HG03575 (cell line): ENCODE measurements around the gene FBLN5.

Experiments used
- ATAC-seq: cut with Tn5 transposase; IDR thresholded peaks from one replicate; pipeline ENCODE4 v1.9.1; 2021; ENCODE audit not compliant: unreplicated experiment, insufficient number of reproducible peaks, low FRiP score; ENCODE audit errors: extremely low read depth

The FBLN5 gene

DNA sequence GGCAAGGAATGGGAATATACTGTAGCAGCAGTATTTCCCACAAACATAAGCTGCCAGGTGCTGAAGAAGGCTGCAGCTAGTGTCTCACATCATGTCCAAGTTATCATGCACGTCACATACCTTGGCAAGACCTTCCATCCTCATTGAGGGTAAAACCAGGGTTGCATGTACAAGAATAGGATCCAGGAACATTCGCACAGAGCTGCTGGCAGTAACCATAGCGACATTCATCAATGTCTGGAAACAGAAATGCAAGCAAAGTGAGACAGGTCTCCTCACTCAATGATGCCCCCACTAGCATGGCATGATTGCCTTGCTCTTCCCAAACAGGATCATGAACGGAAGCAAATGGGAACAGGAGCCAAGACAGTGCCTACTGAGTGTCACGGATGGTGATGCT is 56.4 kb downstream of the FBLN5 start:
- no peak for ATAC-seq

DNA sequence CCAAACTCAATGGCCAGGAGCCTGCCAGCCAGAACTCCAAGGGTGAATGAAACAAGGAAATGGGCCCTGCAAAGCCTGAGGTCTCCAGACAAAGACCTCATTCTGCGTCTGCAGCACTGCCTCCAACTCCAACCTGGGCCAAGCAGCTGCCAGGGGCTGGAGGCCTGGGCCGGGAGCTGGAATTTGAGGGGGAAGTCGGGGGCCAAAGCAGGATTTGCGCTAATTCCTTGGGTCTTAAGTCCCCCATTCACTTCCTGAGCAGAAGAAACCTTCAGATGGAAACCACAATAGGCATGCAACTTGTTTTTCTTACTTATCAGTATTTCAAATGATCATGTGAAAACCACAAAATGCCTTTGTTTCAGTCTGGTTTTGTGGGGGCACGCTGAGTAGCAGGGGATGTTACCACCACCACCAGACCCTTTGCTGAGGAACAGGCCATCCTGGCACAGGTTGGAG is 57.2 kb downstream of the FBLN5 start:
- ATAC-seq: no peak

DNA sequence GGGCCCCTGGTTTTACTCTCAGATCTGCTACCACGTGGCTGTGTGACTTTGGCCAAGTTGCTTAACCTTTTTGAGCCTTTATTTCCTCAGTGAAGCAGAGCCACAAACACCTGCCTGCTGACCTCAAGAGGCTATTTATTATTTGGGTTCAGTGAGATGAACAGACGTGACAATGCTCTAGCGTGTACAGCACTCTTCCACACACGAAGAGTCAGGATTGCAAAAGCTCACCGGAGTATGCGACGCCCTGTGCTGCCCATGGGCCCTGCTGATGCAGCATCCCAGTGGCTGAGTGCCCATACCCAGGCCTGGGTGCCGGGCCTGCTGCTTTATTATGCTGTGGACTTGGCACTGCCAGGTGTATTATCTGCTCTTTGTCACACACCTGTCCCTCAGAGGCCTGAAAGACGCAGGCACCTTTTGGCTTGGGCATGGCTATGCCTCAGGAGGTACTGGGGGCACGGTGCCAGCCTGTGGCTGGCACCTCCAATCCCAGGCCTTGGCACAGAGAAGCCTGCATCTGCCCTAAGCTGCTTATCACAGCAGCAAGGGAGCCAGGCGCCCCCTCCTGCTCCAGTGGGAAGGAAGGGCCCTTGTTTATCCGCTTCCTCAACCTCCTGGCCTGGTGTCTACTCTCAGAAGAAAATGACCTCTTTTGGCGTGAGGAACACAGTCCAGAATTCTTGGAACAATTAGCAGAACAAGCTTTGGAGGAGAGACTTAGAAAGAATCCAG is 57.9 kb downstream of the FBLN5 start:
- no peak for ATAC-seq

DNA sequence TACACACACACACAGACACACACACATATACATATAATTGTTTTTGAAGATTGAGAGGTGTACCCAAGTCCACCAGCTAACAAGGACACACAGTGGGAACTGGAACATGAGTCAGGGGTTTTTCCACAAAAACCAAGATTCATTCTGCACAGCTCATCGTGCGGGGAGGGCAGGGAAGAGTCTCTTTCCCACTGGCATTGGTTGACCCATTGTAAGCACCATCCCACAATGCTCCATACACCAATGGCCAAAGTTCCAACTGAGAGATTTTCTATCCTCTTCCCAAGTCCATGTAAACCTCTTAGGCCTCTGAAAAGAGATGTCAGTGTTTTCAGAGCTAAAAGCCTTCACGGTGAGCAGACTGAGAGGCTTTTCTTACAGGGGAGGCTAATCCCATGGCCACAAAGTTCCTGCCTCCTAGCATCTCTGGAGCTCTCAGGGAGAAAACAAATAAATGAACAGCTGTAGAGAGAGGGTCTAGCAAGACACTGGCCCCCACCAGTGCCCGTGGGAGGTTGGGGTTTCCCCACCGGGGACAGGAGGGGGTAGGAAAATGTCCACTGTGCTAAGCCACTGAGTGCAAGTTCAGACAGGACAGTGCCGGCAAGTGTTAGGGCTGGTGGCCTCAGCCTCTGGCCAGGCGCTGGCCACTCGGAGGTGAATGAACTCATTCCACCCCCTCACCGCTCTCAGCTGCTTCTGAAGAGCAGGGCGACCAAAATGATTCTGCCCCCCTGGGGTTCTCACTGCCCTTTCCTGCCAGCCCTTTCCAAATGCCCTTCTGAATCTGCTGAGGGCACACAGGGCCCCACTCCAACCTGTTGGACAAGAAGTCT is 58.6 kb downstream of the FBLN5 start:
- ATAC-seq: no peak

DNA sequence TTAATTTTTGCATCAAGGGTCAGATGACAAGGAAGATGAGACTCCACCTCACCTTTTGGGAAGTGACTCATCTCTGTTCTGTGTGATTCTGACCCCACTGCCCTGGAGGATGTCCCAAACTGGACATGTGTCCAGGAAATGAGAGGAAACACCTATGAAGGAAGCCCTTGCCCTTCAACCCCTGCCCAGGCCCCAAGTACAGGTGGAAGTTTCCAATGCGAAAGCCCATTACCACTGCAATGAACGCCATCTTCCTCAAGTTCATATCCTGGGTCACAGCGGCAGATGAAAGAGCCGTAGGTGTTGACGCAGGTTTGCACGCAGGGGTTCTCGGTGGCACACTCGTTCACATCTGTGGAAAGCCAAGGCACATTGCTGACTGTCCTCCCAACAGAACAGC is 60.5 kb downstream of the FBLN5 start:
- ATAC-seq: no peak

DNA sequence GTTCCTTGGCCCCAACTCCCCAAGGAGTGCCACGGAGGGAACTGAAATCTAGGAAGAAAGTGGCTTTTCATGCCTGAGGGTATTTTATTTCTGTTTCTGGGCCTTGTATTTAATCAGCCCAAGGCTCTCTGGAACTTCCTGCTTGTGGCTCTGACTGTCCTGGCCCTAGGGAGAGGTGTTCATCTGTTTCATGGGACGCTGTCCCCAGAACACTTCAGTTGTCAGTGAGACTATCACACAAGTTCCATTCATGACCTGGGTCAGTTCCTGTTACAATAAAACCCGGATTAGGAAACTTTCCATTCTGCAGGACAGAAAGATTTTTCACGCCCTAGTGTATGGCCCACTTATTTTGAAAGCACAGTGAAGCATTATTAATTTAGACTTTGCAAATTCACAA is 61.7 kb downstream of the FBLN5 start:
- ATAC-seq: no peak

DNA sequence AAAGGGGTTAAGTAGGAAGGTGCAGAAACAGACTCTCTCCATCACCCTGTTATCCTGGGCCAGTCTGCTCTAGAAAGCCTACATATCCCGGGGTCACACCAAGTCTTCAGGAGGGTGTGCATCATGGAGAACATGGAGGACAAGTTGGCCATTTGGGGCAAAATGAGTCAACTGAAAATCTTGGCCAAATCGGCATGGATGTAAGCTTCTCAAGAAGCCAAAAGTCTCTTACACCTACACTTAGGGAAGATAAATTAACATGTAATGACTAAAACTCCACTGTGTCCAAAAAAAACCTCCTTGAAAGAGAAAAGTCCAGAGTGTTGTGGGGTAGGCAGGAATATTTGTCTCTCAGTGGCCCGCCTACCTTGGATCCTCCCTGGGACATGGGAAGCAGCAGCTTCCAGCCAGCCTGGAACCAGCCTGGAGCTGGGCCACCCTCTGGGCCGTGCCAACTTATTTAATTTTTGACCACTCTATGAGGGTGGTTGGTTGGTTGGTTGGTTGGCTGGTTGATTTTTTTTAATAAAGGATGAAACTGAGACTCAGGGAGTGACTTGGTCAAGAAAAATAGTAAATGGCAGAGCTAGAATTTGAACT is 62.3 kb downstream of the FBLN5 start:
- ATAC-seq: no peak

DNA sequence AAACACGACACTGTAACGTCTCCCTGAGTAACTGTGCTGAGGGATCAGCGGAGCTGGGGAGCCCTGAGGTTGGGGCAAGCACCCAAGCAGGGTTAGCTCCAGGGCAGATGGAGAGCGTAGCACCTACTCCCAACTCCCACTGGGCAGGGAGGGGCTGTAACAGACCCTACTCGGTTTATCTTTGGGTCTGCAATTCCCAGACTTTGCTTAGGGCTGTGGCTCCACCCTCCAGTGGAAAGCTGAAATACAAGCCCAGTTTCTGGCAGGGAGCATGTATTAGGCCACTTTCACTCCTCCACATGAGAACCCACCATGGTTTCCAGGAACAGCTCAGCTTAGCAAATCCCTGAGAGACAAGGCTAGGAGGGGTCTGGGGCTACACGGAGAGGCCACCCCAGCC is 62.8 kb downstream of the FBLN5 start:
- ATAC-seq: no peak

DNA sequence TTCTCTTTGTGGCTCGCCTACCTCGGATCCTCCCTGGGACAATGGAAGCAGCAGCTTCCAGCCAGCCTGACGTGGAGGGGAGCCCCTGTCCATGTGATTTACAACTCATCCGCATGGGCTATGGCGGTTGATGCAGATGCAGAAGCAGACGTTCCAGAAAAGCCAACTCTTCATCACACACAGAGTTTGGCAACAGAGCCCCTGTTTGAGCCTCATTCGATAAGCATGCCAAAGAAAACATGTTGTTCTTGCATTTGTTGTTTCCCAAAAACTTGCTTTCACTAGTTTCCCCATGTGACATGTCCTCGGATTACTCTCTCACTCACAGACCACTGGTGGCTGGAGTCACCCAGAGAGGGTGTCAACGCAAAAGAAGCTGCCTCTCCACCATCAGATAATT is 63.7 kb downstream of the FBLN5 start:
- no peak for ATAC-seq

DNA sequence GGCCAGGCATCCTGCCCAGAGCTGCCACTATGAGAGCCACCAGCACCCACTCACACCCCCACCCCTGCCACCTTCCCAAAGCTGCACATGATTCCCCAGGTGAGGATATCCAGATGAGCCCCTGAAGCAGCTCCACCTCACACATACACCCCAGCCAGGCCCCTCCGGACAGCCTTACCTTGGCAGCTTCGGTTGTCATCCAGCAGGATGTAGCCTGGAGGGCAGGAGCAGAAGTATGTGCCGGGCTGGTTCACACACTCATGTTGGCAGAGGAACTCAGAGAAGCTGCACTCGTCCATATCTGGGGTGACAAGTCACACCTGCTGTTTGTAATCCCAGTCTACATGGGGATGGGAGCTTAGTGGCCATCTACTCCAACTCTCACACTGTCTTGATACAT is 64.7 kb downstream of the FBLN5 start:
- no peak for ATAC-seq

DNA sequence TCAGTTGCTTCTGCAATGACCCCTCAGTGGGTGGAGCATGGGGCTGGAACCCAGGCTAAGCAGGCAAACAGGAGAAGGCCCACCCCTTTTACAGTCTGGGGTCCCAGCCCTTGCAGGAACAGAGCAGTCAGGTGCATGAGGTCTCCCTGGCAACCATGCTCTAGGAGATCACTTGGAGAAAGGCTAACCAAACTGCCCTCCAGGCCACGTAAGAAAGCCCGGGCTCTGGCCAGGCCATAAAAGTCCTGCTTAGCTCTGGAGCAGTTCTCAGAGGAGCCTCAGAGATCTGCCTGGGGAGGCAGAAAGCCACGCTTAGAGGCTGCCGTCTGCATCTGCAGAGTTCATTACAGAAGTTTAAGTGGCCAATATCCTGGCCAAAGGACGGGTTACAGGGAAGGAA is 65.1 kb downstream of the FBLN5 start:
- no peak for ATAC-seq

DNA sequence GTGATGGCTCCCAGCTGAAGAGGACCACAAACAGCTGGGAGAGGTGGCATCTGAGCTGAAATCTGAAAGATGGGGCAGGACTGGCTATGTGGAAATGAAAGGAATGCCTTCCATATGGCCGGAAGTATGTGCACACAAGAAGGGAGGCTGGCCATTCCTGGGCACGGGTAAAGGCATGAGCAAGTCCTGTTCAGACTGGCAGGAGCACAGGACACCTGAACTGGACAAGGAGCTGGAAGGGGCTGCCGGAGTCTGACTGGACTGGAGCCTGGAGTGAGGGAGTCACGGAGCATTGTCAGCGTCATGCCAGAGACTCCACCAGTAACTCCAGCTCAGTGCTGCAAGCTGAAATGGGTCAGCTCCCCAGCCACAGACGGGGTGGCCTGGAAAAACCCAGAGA is 68.3 kb downstream of the FBLN5 start:
- no peak for ATAC-seq

DNA sequence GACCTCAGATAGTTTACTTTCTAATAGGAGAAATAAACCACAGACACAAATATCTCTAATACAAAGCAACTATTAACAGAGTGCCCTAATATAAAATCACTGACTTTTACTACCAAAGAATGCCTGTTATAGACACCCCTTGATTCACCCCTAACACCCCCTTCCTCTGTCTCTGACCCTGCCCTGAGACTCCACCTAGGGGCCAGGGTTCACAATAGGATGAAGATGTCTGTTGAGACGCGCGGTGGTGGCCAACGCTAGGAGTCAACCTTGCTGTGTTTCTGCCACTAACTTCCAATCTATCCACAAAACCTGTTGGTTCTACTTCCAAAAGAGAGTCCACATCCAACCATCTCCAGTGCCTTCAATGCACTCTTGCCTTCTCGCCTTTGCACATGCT is 69.2 kb downstream of the FBLN5 start:
- ATAC-seq: no peak

DNA sequence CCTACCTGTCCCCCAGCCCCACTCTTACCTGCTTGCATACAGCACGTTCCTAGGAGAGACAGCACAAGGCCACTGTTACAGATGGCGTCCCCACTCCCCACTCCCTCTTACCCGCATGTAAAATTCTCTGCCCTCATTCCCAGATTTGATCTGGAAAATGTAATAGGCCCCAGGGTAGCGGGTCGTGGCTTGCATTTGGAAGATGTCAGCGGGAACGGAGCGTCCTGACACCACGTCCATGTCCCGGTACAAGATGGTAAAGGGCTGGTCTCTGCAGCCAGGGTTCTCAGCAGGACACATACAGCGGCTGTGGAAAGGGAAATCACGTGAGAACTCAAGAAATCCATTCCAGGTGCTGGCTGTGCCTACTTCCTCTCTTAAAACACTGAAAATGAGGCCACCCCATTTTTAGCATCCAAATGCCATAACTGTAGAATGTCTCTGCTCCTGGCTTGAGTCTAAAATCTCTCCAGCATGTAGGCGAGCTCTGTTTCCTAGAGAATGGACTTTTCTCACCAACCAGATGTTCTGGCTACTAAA is 70.0 kb downstream of the FBLN5 start:
- no peak for ATAC-seq

DNA sequence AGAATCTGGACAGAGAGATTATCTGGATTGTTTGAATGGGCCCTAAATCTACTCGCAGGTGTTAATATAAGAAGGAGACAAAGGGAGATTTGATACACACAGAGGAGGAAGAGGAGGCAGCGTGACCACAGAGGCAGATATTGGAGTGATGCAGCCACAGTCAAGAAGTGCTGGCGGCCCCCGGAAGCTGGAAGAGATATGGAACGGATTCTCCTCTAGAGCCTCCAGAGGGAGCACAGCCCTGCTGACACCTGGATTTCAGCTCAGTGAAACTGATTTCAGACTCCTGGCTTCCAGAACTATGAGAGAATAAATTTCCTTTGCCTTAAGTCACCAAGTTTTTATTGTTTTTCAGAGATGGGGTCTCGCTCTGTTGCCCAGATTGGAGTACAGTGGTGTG is 71.0 kb downstream of the FBLN5 start:
- no peak for ATAC-seq

DNA sequence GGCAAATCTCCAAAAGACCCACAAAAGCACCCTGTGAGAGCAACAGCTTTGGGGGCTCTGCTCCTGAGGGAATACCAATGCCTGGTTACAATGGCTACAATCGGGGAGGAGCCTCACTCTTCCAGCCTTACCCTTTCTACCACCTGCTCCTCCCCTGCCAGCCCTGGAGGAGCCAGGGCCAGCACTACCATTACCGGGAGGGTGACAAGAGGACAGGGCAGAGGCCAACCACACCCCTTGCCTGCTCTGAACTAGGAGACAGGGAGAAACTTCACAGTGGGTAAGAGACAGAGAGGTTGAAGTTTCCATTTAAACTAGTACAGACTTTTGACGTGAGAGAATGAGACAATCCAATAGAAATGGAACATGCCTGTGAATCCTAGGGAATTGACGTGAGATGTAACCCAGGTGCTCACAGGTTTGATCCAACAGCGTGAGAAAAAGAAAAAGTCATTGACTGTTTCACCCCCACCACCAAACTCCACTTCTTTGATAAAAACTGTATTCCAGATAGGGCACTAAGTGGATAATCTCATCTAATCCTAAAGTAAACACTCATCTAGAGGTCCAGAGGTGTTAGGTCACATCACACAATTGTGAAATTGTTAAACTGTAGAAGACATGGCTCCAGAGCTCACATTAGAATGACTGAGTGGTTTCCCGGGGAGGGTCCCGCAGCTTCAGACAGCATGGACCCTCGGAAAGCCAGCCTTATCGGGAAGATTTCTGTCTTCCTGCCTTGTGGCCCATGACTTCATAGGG is 71.8 kb downstream of the FBLN5 start:
- no peak for ATAC-seq

DNA sequence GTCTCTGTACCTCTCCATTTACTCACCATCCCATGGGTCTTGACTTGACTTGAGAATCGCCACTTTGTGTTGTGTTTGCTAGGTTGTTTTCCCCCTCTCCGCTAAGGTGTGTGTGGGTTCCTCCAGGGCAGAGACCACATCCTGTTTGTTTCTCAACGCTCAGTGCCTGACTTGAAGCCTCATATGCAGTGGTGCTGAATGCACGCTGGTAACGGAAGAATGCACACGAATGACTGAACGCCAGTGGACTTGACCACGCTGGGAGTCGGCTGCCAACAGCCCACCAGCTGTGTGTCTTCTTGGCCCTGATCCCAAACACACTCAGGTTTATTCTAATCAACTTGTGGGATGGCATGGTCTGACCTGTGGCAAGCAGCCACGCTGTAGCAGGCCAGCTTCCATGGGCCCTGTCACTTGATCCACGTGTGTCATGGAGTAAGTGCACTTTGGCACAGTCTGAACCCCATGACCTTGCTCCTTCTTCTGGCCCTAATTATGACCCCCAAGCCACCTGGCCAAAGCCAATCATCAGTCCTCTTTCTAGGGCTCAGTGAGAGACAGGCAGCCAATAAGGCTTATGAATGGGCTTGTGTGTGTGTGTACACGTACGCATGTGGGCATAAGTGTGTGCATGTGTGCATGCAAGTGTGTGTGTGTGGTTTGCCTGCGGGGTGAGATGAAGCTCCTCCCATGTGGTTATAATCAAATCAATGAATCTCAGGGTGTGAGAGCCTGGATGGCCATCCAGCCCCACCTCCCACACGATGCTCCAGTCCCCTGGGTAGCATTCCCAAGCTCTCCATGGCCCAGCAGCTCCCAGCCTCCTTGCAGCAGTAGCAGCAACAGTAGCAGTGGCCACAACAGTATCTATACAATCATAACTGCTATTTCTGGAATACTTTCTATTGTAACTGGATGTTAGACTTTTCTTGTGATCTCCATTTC is 73.8 kb downstream of the FBLN5 start:
- ATAC-seq: peak; percentile 71
